ENCODE measurements around the gene VMP1.

DNA sequence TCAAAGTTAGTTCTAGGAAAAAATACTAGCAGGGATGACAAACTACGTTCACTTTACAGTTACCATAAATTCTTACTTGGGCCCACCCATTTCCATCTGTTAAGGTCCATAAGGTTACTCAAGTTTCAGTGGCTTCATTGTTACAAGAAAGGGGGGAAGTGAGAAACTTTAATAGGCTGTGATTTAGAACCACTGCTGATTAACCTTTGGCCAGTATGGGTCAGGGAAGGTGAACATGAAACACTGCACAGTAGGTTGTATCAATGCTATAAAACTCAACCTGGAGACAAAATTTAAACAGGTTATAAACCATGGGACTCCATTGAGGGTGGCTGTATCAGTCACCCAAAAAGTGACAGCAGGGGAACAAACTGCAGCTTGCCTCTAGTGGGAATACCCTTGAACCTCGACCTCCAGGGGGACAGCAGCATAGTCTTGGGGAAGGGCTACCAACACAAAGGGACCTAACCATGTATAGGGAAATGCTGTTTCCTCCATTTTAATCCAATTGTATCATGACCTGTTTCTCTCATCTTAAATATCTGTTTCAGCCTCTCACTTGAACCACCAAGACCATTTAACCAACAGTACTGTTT is 10.7 kb upstream of the VMP1 start:
- TF ChIP-seq RXRA (IDR thresholded peaks at IDR 0.05) (no peak), SP1 (IDR thresholded peaks at IDR 0.05) (no peak), TAF1 (conservative IDR thresholded peaks at IDR 0.05) (no peak), RAD21 (IDR thresholded peaks at IDR 0.05) (no peak)
- TF ChIP-seq, protein P1, sequence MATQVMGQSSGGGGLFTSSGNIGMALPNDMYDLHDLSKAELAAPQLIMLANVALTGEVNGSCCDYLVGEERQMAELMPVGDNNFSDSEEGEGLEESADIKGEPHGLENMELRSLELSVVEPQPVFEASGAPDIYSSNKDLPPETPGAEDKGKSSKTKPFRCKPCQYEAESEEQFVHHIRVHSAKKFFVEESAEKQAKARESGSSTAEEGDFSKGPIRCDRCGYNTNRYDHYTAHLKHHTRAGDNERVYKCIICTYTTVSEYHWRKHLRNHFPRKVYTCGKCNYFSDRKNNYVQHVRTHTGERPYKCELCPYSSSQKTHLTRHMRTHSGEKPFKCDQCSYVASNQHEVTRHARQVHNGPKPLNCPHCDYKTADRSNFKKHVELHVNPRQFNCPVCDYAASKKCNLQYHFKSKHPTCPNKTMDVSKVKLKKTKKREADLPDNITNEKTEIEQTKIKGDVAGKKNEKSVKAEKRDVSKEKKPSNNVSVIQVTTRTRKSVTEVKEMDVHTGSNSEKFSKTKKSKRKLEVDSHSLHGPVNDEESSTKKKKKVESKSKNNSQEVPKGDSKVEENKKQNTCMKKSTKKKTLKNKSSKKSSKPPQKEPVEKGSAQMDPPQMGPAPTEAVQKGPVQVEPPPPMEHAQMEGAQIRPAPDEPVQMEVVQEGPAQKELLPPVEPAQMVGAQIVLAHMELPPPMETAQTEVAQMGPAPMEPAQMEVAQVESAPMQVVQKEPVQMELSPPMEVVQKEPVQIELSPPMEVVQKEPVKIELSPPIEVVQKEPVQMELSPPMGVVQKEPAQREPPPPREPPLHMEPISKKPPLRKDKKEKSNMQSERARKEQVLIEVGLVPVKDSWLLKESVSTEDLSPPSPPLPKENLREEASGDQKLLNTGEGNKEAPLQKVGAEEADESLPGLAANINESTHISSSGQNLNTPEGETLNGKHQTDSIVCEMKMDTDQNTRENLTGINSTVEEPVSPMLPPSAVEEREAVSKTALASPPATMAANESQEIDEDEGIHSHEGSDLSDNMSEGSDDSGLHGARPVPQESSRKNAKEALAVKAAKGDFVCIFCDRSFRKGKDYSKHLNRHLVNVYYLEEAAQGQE (IDR thresholded peaks at IDR 0.05): no peak
- TF ChIP-seq, protein P2, sequence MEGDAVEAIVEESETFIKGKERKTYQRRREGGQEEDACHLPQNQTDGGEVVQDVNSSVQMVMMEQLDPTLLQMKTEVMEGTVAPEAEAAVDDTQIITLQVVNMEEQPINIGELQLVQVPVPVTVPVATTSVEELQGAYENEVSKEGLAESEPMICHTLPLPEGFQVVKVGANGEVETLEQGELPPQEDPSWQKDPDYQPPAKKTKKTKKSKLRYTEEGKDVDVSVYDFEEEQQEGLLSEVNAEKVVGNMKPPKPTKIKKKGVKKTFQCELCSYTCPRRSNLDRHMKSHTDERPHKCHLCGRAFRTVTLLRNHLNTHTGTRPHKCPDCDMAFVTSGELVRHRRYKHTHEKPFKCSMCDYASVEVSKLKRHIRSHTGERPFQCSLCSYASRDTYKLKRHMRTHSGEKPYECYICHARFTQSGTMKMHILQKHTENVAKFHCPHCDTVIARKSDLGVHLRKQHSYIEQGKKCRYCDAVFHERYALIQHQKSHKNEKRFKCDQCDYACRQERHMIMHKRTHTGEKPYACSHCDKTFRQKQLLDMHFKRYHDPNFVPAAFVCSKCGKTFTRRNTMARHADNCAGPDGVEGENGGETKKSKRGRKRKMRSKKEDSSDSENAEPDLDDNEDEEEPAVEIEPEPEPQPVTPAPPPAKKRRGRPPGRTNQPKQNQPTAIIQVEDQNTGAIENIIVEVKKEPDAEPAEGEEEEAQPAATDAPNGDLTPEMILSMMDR (IDR thresholded peaks at IDR 0.05; ENCODE audit: low read depth, low read length, missing input control): no peak
- TF ChIP-seq, protein P3, sequence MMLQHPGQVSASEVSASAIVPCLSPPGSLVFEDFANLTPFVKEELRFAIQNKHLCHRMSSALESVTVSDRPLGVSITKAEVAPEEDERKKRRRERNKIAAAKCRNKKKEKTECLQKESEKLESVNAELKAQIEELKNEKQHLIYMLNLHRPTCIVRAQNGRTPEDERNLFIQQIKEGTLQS (IDR thresholded peaks at IDR 0.05): no peak
- TF ChIP-seq, protein P4, sequence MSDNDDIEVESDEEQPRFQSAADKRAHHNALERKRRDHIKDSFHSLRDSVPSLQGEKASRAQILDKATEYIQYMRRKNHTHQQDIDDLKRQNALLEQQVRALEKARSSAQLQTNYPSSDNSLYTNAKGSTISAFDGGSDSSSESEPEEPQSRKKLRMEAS (IDR thresholded peaks at IDR 0.05): no peak

All from liver (tissue), 3 donors.